Sciatic nerve (tissue), 1 donor: ENCODE data around the gene MYOF. TPM values are rescaled to one million over a fixed set of nuclear protein-coding genes. Genes with fewer than 3 reads are reported as not detected.

Experiments used
- total RNA-seq: library from RNA; stranded (reverse); fragmentation: NEBNext Ultra II Directional; extraction: Animal tissue kit (Norgen Biotek cat#: 25700); gene quantifications from one replicate; pipeline ENCODE4 v1.2.1, GENCODE V29; 2021
- donor health status: DM: no; HTN: no; CAD: no.

The MYOF gene
- total RNA-seq, 1 donor from 2014 or later: 76.2 TPM

Other genes starting within 250 kb of the MYOF start
- gene CEP55, start 14.3 kb upstream of the MYOF start, total RNA-seq: 0.62 TPM
- 0.31 TPM for gene FFAR4, start 84.3 kb upstream of the MYOF start, total RNA-seq
- 42.7 TPM for gene RBP4, start 118.9 kb upstream of the MYOF start, total RNA-seq
- gene PDE6C, start 130.2 kb upstream of the MYOF start, total RNA-seq: not detected
- gene FRA10AC1, start 220.3 kb upstream of the MYOF start, total RNA-seq: 40.9 TPM